Stimulated activated effector memory CD8-positive, alpha-beta T cell treated with anti-CD3 and anti-CD28 coated beads, Interleukin-12 subunit alpha, Interleukin-12 subunit beta, amount 100 ng/mL, for 72 hours (primary cell): ENCODE data around the gene ST8SIA5.

Source experiments
- ATAC-seq: fragments of 150-1000 bp; cut with Tn5 transposase; 2 replicates; pipeline ENCODE4 v1.10.0; 2021
- DNase-seq, 2 donors: peaks; one replicate each; pipeline ENCODE4 v3.0.0; 2021 to 2022; ENCODE audit warnings: low spot score in 2 of 2
- H3K27ac Mint-ChIP-seq: one replicate; pipeline ENCODE4 v1.8.0; 2022; ENCODE audit warnings: mild to moderate bottlenecking, mixed read lengths
- H3K36me3 Mint-ChIP-seq: one replicate; pipeline ENCODE4 v1.8.0; 2022; ENCODE audit warnings: mild to moderate bottlenecking, mixed read lengths
- H3K4me1 Mint-ChIP-seq: one replicate; pipeline ENCODE4 v1.8.0; 2022; ENCODE audit warnings: mixed read lengths
- H3K4me3 Mint-ChIP-seq: one replicate; pipeline ENCODE4 v1.8.0; 2022; ENCODE audit warnings: mild to moderate bottlenecking, mixed read lengths
- H3K9me3 Mint-ChIP-seq: one replicate; pipeline ENCODE4 v1.8.0; 2022; ENCODE audit warnings: mixed read lengths

The ST8SIA5 gene

DNA sequence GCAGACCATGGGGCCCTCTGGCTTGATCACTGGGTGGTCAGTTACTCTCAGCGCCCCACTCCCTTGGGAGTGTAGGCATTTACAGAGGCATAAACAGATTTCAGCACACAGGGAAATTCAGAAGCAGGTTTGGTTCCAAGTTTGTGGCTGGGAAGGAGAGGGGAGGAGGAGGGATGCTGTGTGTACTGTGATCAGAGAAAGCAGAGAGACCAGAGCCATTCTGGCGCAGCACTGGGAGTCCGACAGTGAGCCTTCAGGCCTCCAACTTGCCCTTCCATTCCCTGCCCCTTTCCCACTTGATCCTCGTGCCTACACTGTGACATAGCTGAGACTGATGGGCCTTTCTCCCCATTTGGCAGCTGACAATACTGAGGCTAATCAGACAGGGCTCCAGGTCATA, 52.0 kb downstream of the ST8SIA5 start:
- no peaks in the 10 kb centered on the region for H3K9me3 Mint-ChIP-seq
- H3K4me3 Mint-ChIP-seq, result no peak overlapping the region
- no peak overlapping the region for H3K27ac Mint-ChIP-seq
- H3K4me1 Mint-ChIP-seq, result no peaks in the 10 kb centered on the region
- DNase-seq (no peak), ATAC-seq (no peak)
- no peaks in the 10 kb centered on the region for H3K36me3 Mint-ChIP-seq

GRCh38 chr18:46704189-46704588, 52.7 kb downstream of the ST8SIA5 start:
- Mint-ChIP-seq H3K27ac (no peak overlapping the region), H3K4me1 (no peaks in the 10 kb centered on the region), H3K36me3 (no peaks in the 10 kb centered on the region), H3K4me3 (no peak overlapping the region), H3K9me3 (no peaks in the 10 kb centered on the region)
- ATAC-seq (no peak), DNase-seq (no peak)

DNA sequence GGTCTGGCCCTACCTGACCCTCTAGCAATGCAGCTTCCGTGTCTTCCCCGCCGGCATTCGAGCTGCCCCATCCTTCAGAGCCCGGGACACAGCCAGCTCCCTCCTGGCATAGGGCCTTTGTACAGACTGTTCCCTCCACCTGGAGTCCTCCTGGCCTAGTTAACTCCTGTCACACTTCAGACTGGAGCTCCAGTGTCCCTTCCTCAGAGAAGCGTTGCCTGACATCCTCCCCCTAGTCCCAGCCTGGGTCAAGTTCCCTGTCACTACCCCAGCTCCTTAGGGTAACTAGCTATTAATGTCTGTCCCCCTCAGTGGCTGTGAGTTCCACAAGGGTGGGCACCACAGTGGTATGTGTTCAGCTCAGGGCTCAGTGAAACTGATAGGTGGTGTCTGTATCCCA, 54.4 kb downstream of the ST8SIA5 start:
- no peak overlapping the region for H3K27ac Mint-ChIP-seq
- ATAC-seq (no peak), DNase-seq (no peak)
- no peaks in the 10 kb centered on the region for H3K36me3 Mint-ChIP-seq
- peaks cover 8% of the 10 kb centered on the region for H3K9me3 Mint-ChIP-seq
- no peak overlapping the region for H3K4me3 Mint-ChIP-seq
- H3K4me1 Mint-ChIP-seq, result no peaks in the 10 kb centered on the region

GRCh38 chr18:46700066-46700824, 56.6 kb downstream of the ST8SIA5 start:
- H3K4me1 Mint-ChIP-seq, result no peaks in the 10 kb centered on the region
- no peak for ATAC-seq

DNA sequence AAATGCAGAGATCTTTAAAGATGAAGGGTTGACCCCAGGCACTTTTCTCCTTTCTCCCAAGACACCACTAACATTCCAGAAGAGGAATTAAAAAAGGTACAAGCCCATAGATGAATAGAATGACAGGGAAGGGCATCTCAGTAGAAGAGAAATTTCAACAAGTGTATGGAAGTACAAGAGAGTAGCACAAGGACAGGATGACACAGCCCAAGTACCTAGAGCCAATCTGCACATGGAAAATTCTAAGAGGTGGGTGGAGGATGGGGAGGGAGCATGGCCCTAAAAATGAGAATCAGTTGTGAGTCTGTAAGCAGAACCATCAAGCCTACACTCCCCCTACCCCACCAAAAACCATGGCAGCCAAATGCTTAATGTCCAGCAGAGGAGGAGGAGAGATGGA, 60.2 kb downstream of the ST8SIA5 start:
- DNase-seq (no peak), ATAC-seq (no peak)
- Mint-ChIP-seq H3K9me3 (peaks cover 8% of the 10 kb centered on the region), H3K4me3 (no peak overlapping the region), H3K36me3 (no peaks in the 10 kb centered on the region), H3K4me1 (no peaks in the 10 kb centered on the region), H3K27ac (no peak overlapping the region)

More at GRCh38 chr18:46700066-46700824, 56.6 kb downstream of the ST8SIA5 start:
- H3K36me3 Mint-ChIP-seq, result no peaks in the 10 kb centered on the region
- no peak overlapping the region for H3K4me3 Mint-ChIP-seq
- no peak for DNase-seq
- peaks cover 8% of the 10 kb centered on the region for H3K9me3 Mint-ChIP-seq
- no peak overlapping the region for H3K27ac Mint-ChIP-seq

GRCh38 chr18:46696268-46696667, 60.6 kb downstream of the ST8SIA5 start:
- Mint-ChIP-seq H3K4me3 (no peak overlapping the region), H3K9me3 (peaks cover 8% of the 10 kb centered on the region), H3K36me3 (no peaks in the 10 kb centered on the region), H3K27ac (no peak overlapping the region), H3K4me1 (no peaks in the 10 kb centered on the region)
- ATAC-seq (no peak), DNase-seq (no peak)

DNA sequence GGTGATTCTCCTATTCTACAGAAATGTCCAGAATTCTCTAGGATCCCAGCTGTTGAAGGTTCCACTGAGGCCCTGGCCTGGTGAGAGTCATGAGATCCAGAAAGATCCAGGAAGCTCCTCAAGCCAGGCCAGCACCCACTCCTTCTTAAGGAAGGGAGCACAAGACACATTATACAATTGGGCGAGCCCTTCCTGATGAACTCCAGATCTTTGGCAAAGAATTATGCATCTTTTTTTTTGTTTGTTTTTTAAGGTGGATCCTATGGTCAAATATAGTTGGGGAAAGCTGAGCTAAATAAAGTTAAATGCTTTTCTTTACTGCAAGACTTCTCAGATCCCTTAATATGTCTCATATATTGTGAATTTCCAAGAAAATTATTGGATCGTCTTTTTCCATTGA, 62.9 kb downstream of the ST8SIA5 start:
- ATAC-seq (no peak), DNase-seq (no peak)
- Mint-ChIP-seq H3K36me3 (no peaks in the 10 kb centered on the region), H3K4me1 (no peaks in the 10 kb centered on the region), H3K4me3 (no peak overlapping the region), H3K9me3 (peaks cover 8% of the 10 kb centered on the region), H3K27ac (no peak overlapping the region)

- no peak overlapping the region for H3K27ac Mint-ChIP-seq
- no peak for DNase-seq
- no peaks in the 10 kb centered on the region for H3K36me3 Mint-ChIP-seq
- H3K9me3 Mint-ChIP-seq, result no peaks in the 10 kb centered on the region
- no peaks in the 10 kb centered on the region for H3K4me1 Mint-ChIP-seq
- no peak overlapping the region for H3K4me3 Mint-ChIP-seq
- ATAC-seq, result no peak
Observed at GRCh38 chr18:46688853-46689525, 67.9 kb downstream of the ST8SIA5 start.

- H3K36me3 Mint-ChIP-seq, result no peaks in the 10 kb centered on the region
- no peaks in the 10 kb centered on the region for H3K9me3 Mint-ChIP-seq
- H3K27ac Mint-ChIP-seq, result no peak overlapping the region
- DNase-seq, result no peak
- H3K4me1 Mint-ChIP-seq, result no peaks in the 10 kb centered on the region
- no peak for ATAC-seq
- no peak overlapping the region for H3K4me3 Mint-ChIP-seq
Observed at GRCh38 chr18:46686186-46686585, 70.7 kb downstream of the ST8SIA5 start.

DNA sequence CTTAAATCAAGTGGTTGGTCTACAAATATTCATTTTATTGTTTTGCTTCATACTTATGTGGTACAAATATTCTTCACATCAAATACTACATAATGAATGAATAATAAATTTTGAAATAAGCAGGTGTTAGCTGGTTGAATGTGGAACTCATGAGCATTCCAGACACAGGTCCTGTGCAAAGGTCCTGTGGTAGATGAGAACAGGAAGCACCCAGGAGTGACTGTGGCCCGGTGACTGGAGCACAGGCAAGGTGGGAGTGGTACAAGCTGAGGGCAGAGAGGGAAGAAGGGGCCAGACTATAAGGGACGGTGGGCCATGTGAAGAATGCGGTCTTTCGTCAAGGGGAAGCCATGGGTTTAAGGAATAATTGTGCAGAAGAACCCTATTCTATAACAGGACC, 73.6 kb downstream of the ST8SIA5 start:
- DNase-seq, result no peak
- Mint-ChIP-seq H3K4me1 (no peaks in the 10 kb centered on the region), H3K4me3 (no peak overlapping the region), H3K9me3 (no peaks in the 10 kb centered on the region), H3K27ac (no peak overlapping the region), H3K36me3 (no peaks in the 10 kb centered on the region)
- ATAC-seq, result no peak

DNA sequence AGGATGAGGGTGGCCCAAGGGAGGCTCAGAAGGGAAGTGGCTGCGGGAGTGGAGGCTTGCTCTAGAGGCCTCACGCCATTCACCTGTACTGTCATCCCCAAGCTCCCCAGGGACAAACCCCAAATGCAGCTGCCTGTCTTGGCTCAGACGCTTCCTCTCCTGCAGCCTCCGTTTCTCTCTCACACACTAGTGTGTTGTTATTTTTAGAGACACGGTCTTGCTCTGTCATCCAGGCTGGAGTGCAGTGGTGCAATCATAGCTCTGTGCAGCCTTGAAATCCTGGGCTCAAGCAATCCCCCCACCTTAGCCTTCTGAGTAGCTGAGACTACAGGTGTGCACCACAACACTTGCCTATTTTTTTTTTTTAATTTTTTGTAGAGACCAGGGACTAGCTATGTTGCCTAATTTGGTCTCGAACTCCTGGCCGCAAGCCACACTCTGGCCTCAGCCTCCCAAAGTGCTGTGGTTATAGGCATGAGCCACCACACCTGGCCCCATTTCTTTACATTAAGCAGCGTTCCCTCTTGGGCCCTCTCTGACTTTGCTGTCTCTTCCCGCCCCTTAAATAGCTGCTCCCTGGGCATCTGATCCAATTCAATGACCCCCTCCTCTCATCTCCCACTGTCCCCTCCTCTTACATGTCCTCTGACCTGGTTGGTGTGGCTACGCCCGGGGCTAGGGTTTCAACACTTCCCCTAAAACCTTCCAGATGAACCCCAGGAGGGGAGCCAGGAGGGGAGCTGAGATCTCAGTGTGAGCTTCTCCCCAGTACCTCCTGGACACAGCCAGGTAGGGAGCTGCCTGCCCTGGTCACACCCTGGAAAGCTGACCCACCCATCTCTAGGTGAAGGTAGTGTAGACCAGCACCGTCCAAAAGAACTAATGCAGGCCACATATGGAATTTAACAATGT, 75.8 kb downstream of the ST8SIA5 start:
- no peaks in the 10 kb centered on the region for H3K9me3 Mint-ChIP-seq
- DNase-seq, result no peak
- no peaks in the 10 kb centered on the region for H3K36me3 Mint-ChIP-seq
- H3K4me3 Mint-ChIP-seq, result no peak overlapping the region
- no peaks in the 10 kb centered on the region for H3K4me1 Mint-ChIP-seq
- no peak overlapping the region for H3K27ac Mint-ChIP-seq
- ATAC-seq, result no peak

DNA sequence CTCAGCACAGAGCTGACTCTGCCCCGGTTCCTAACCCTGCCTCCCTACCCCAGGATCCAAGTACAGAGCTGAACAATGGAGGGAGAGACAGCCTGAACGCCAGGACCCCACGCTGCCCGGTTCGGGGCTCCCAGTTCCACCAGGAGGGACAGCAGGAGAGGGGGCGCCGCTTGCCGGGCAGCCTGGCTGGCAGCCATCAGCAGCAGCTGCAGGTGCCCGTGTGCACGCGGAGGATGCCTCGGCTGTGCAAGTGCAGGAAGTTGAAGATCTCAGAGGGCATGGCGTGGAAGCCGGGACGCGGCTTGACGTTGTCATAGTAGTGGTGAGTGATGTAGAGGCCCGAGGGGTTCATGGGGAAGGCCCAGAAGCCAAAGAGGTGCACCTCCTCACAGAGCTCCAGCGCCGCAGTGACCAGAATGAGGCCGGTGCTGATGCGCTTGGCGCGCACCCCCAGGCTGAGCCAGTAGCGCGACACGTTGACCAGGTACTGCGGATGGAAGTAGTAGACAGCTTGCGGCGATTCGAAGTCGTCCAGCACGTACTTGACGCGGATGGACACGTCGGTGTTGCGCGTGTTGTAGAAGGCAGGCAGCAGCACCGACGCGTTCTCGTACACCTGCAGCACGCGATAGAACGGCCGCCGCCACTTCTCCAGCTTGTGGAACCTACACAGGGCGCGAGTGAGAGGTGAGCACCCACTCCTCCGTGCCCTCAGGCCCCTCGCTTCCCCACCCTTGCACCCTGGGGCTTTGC, 76.8 kb downstream of the ST8SIA5 start:
- no peak overlapping the region for H3K4me3 Mint-ChIP-seq
- H3K27ac Mint-ChIP-seq, result no peak overlapping the region
- H3K4me1 Mint-ChIP-seq, result no peaks in the 10 kb centered on the region
- H3K9me3 Mint-ChIP-seq, result no peaks in the 10 kb centered on the region
- DNase-seq (no peak), ATAC-seq (no peak)
- no peaks in the 10 kb centered on the region for H3K36me3 Mint-ChIP-seq

DNA sequence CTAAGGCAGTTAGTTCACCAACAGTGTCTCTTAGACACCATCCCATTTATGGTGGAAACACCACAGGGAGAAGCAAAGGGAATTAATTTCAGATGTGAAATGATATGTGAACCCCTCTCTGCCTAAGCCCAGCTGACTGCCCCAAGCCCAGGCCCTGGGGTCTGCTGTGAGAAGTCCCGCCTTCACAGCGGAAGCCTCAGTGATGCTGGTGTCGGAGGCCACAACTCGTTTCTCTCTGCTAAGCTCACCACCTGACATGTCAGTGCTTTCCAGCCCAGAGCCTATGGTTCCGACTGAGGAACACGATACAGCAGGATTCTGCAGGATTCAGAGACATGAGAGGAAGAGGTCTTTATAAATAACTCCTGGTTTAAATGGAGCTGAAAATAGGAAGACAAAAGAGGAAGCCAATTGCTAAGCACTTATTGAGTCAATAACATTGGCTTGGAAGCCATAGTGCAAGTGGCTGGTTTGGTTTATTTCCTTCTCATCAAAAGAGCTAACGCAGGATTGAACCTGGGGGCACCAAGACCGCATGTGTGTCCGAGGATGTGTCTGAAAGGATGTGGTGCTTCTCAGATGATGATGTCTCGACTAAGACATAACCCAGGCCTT, 78.0 kb downstream of the ST8SIA5 start:
- no peak for DNase-seq
- H3K36me3 Mint-ChIP-seq, result no peaks in the 10 kb centered on the region
- H3K4me3 Mint-ChIP-seq, result no peak overlapping the region
- ATAC-seq, result no peak
- no peaks in the 10 kb centered on the region for H3K4me1 Mint-ChIP-seq
- H3K9me3 Mint-ChIP-seq, result no peaks in the 10 kb centered on the region
- H3K27ac Mint-ChIP-seq, result no peak overlapping the region

GRCh38 chr18:46678041-46678440, 78.8 kb downstream of the ST8SIA5 start:
- H3K4me1 Mint-ChIP-seq, result no peaks in the 10 kb centered on the region
- no peaks in the 10 kb centered on the region for H3K36me3 Mint-ChIP-seq
- ATAC-seq, result no peak

DNA sequence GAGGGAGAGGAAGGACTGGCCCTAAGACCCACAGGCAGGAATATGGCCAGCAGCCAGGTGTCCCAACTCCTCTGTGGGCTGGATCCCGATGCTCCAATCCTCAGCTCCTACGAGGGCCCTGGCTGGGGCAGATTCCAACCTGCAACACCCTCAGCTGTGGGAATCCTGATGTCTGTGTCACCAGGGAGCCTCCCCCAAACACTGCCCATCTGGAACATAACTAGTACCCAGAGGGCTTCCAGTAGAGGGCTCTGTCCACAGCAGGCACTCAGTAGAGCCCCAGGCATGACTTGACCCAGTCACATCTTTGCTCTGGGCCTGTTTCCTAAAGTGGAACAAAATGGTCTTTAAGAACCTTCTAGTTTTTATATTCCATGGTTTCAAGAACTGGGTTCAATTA, 79.2 kb downstream of the ST8SIA5 start:
- no peaks in the 10 kb centered on the region for H3K4me1 Mint-ChIP-seq
- no peaks in the 10 kb centered on the region for H3K36me3 Mint-ChIP-seq
- H3K9me3 Mint-ChIP-seq, result no peaks in the 10 kb centered on the region
- no peak overlapping the region for H3K4me3 Mint-ChIP-seq
- DNase-seq (no peak), ATAC-seq (no peak)
- no peak overlapping the region for H3K27ac Mint-ChIP-seq

More at GRCh38 chr18:46678041-46678440, 78.8 kb downstream of the ST8SIA5 start:
- H3K27ac Mint-ChIP-seq, result no peak overlapping the region
- DNase-seq, result no peak
- H3K4me3 Mint-ChIP-seq, result no peak overlapping the region
- no peaks in the 10 kb centered on the region for H3K9me3 Mint-ChIP-seq
